ENCODE measurements around the gene TRIO.

TRIO gene

GRCh38 chr5:14245132-14245925 is 102.2 kb downstream of the TRIO start:
- Histone ChIP-seq H3K27ac (no peak overlapping the region), H3K27me3 (replicated peaks) (no peaks in the 10 kb centered on the region), H3K36me3 (replicated peaks) (peaks cover 19% of the 10 kb centered on the region), H3K4me3 (ENCODE audit: low read depth, low read length) (no peak overlapping the region)
- TF ChIP-seq CTCF (IDR thresholded peaks at IDR 0.05; ENCODE audit: low read depth, low read length, missing control alignments), result no peak
- no peak for DNase-seq
- in situ Hi-C loops (cut with HindIII; ENCODE audit: low pct_ligation_motif_present, low sequenced_read_pairs), result no loop called here

GRCh38 chr5:14246350-14247053 is 103.4 kb downstream of the TRIO start:
- in situ Hi-C loops (cut with HindIII; ENCODE audit: low pct_ligation_motif_present, low sequenced_read_pairs), result no loop called here
- peaks cover 19% of the 10 kb centered on the region for H3K36me3 ChIP-seq (replicated peaks)
- no peak for DNase-seq
- no peak overlapping the region for H3K4me3 ChIP-seq (ENCODE audit: low read depth, low read length)
- H3K27me3 ChIP-seq (replicated peaks), result no peaks in the 10 kb centered on the region
- no peak overlapping the region for H3K27ac ChIP-seq
- no peak for TF ChIP-seq CTCF (IDR thresholded peaks at IDR 0.05; ENCODE audit: low read depth, low read length, missing control alignments)

GRCh38 chr5:14247054-14247386 is 103.9 kb downstream of the TRIO start:
- peak; percentile 18 for TF ChIP-seq CTCF (IDR thresholded peaks at IDR 0.05; ENCODE audit: low read depth, low read length, missing control alignments)
- H3K36me3 ChIP-seq (replicated peaks), result peaks cover 19% of the 10 kb centered on the region
- H3K4me3 ChIP-seq (ENCODE audit: low read depth, low read length), result no peak overlapping the region
- no peak for DNase-seq
- no peak overlapping the region for H3K27ac ChIP-seq
- no peaks in the 10 kb centered on the region for H3K27me3 ChIP-seq (replicated peaks)
- in situ Hi-C loops (cut with HindIII; ENCODE audit: low pct_ligation_motif_present, low sequenced_read_pairs), result no loop called here

- no peak for TF ChIP-seq CTCF (IDR thresholded peaks at IDR 0.05; ENCODE audit: low read depth, low read length, missing control alignments)
- in situ Hi-C loops (cut with HindIII; ENCODE audit: low pct_ligation_motif_present, low sequenced_read_pairs), result no loop called here
- H3K4me3 ChIP-seq (ENCODE audit: low read depth, low read length), result no peak overlapping the region
- DNase-seq, result no peak
- peak overlapping the region; percentile 32 for H3K27ac ChIP-seq
- H3K27me3 ChIP-seq (replicated peaks), result no peaks in the 10 kb centered on the region
- H3K36me3 ChIP-seq (replicated peaks), result peaks cover 18% of the 10 kb centered on the region
Observed at GRCh38 chr5:14249258-14250082, 106.3 kb downstream of the TRIO start.

GRCh38 chr5:14250084-14250695 is 107.0 kb downstream of the TRIO start:
- peak overlapping the region; percentile 32 for H3K27ac ChIP-seq
- H3K4me3 ChIP-seq (ENCODE audit: low read depth, low read length), result no peak overlapping the region
- in situ Hi-C loops (cut with HindIII; ENCODE audit: low pct_ligation_motif_present, low sequenced_read_pairs), result no loop called here

More at GRCh38 chr5:14250084-14250695, 107.0 kb downstream of the TRIO start:
- peaks cover 18% of the 10 kb centered on the region for H3K36me3 ChIP-seq (replicated peaks)
- H3K27me3 ChIP-seq (replicated peaks), result no peaks in the 10 kb centered on the region
- no peak for TF ChIP-seq CTCF (IDR thresholded peaks at IDR 0.05; ENCODE audit: low read depth, low read length, missing control alignments)
- peak; percentile 62 for DNase-seq
